Peyer's patch (tissue), 4 donors: ENCODE measurements around the gene OCA2. TPM values are rescaled to one million over a fixed set of nuclear protein-coding genes. Genes with fewer than 3 reads are reported as not detected.

ENCODE experiments used
- DNase-seq, 3 donors: peaks; one replicate each; pipeline ENCODE4 v3.0.0-alpha.2; 2017 to 2019
- H3K27ac ChIP-seq, 4 donors: fragments of 200-600 bp; sonication (generic); one replicate each; pipeline ENCODE4 v1.5.1; 2016 to 2019
- H3K27me3 ChIP-seq, 2 donors: fragments of 200-600 bp; sonication (generic); one replicate each; pipeline ENCODE4 v1.5.1; 2019
- H3K36me3 ChIP-seq, 3 donors: fragments of 200-600 bp; sonication (generic); one replicate each; pipeline ENCODE4 v1.5.1; 2016 to 2019
- H3K4me1 ChIP-seq, 4 donors: fragments of 200-600 bp; sonication (generic); one replicate each; pipeline ENCODE4 v1.5.1; 2016 to 2019
- H3K4me3 ChIP-seq, 4 donors: fragments of 200-600 bp; sonication (generic); 1 replicate in 3 of 4; 2 replicates in 1 of 4; pipeline ENCODE4 v1.5.1; 2016 to 2019; ENCODE audit warnings: mild to moderate bottlenecking in 1 of 4
- H3K9me3 ChIP-seq, 4 donors: fragments of 200-600 bp; sonication (generic); one replicate each; pipeline ENCODE4 v1.5.1; 2016 to 2019; ENCODE audit warnings: mild to moderate bottlenecking in 1 of 4
- POLR2A ChIP-seq, 2 donors: fragments of 450-650 bp; IDR thresholded peaks; one replicate each; pipeline ENCODE4 v1.5.1; 2017; ENCODE audit warnings: antibody characterized with exemption in 2 of 2, mild to moderate bottlenecking in 2 of 2, moderate library complexity in 2 of 2
- total RNA-seq, 4 donors: library from RNA; depleted of rRNA; stranded (reverse); fragments of >200 nt; gene quantifications; one replicate each; pipeline ENCODE4 v1.1.0, GENCODE V29; 2016
- TF ChIP-seq, protein P1 (sequence below), 6 experiments: fragments of 450-650 bp in 4 of 6; fragments of 200-600 bp in 2 of 6; sonication (generic) in 1 of 6; IDR thresholded peaks; one replicate each; pipeline ENCODE4 v1.5.1; 2017 to 2019; ENCODE audit warnings: antibody characterized with exemption in 6 of 6, mild to moderate bottlenecking in 3 of 6, moderate library complexity in 1 of 6

Gene OCA2
- total RNA-seq, 4 donors from 2014 or later: 1.4 to 3.0 TPM; not detected in 2

DNA sequence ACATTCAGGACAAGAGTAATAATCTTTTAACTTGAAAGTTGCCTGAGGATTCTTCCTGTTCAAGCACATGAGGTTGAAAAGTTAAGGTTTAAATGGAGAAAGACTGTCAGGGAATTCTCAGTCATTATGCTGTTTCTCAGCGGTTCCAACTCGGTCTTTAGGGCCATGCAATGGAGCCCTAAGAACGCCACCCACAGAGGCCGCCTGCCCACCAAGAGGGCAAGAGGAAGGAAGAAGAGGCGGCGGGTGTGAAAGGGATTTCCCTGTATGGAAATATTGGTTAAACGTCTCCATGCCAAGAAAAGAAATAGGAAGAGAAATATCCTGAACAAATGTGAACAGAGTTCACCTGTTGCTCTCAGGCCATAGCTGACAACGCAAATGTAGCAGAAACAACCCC lies 234.4 kb downstream of the OCA2 start:
- Histone ChIP-seq H3K9me3 (no peaks in the 10 kb centered on the region), H3K4me3 (no peak overlapping the region), H3K4me1 (no peaks in the 10 kb centered on the region), H3K27ac (no peak overlapping the region), H3K36me3 (no peaks in the 10 kb centered on the region), H3K27me3 (no peaks in the 10 kb centered on the region)
- TF ChIP-seq, protein P1, sequence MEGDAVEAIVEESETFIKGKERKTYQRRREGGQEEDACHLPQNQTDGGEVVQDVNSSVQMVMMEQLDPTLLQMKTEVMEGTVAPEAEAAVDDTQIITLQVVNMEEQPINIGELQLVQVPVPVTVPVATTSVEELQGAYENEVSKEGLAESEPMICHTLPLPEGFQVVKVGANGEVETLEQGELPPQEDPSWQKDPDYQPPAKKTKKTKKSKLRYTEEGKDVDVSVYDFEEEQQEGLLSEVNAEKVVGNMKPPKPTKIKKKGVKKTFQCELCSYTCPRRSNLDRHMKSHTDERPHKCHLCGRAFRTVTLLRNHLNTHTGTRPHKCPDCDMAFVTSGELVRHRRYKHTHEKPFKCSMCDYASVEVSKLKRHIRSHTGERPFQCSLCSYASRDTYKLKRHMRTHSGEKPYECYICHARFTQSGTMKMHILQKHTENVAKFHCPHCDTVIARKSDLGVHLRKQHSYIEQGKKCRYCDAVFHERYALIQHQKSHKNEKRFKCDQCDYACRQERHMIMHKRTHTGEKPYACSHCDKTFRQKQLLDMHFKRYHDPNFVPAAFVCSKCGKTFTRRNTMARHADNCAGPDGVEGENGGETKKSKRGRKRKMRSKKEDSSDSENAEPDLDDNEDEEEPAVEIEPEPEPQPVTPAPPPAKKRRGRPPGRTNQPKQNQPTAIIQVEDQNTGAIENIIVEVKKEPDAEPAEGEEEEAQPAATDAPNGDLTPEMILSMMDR (IDR thresholded peaks at IDR 0.05): no peak
- TF ChIP-seq POLR2A (IDR thresholded peaks at IDR 0.05): no peak
- no peak for DNase-seq

- H3K27me3 ChIP-seq: no peaks in the 10 kb centered on the region
- H3K9me3 ChIP-seq: no peaks in the 10 kb centered on the region
- H3K27ac ChIP-seq: no peak overlapping the region
- H3K4me3 ChIP-seq: no peak overlapping the region
- no peaks in the 10 kb centered on the region for H3K36me3 ChIP-seq
- TF ChIP-seq, protein P1 (IDR thresholded peaks at IDR 0.05): no peak
- no peak for TF ChIP-seq POLR2A (IDR thresholded peaks at IDR 0.05)
- DNase-seq: no peak
- H3K4me1 ChIP-seq: no peaks in the 10 kb centered on the region
These were observed 235.0 kb downstream of the OCA2 start for GRCh38 chr15:27864086-27864485.

DNA sequence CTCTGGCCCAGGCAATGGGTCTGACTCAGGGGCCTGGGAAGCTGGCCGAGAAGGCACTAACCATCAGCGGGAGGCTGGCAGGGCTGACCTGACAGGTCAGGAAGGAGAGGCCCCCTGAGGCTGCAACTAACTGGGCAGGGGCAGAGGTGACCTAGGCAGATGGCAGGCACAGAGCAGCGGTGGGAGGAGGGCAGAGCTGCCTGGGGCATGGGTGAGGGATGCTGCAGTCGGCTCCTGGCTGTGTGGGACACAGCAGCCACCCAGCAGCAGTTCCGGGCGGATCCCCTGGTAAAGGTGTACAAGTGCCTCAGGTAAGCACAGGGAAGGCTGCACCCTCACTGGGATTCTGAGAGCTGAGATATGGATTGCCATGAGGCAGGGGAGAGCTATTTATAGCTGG lies 236.1 kb downstream of the OCA2 start:
- Histone ChIP-seq H3K9me3 (peaks cover 0 to 2% (median 0%) of the 10 kb centered on the region in 4 donors), H3K36me3 (no peaks in the 10 kb centered on the region), H3K4me1 (no peaks in the 10 kb centered on the region), H3K4me3 (no peak overlapping the region), H3K27me3 (no peaks in the 10 kb centered on the region), H3K27ac (no peak overlapping the region)
- TF ChIP-seq, protein P1 (IDR thresholded peaks at IDR 0.05): no peak
- TF ChIP-seq POLR2A (IDR thresholded peaks at IDR 0.05): no peak
- DNase-seq: no peak

- DNase-seq: no peak
- Histone ChIP-seq H3K27ac (no peak overlapping the region), H3K36me3 (no peaks in the 10 kb centered on the region), H3K27me3 (no peaks in the 10 kb centered on the region), H3K4me3 (no peak overlapping the region), H3K9me3 (peaks cover 0 to 4% (median 0%) of the 10 kb centered on the region in 4 donors), H3K4me1 (no peaks in the 10 kb centered on the region)
- TF ChIP-seq, protein P1 (IDR thresholded peaks at IDR 0.05): no peak
- no peak for TF ChIP-seq POLR2A (IDR thresholded peaks at IDR 0.05)
These were observed 237.9 kb downstream of the OCA2 start for GRCh38 chr15:27861171-27861570.

GRCh38 chr15:27855137-27855536 lies 244.0 kb downstream of the OCA2 start:
- no peaks in the 10 kb centered on the region for H3K4me1 ChIP-seq
- no peaks in the 10 kb centered on the region for H3K27me3 ChIP-seq
- H3K27ac ChIP-seq: no peak overlapping the region
- DNase-seq: no peak
- no peak for TF ChIP-seq POLR2A (IDR thresholded peaks at IDR 0.05)
- TF ChIP-seq, protein P1 (IDR thresholded peaks at IDR 0.05): no peak
- no peaks in the 10 kb centered on the region for H3K36me3 ChIP-seq
- H3K9me3 ChIP-seq: peaks cover 0 to 13% (median 0%) of the 10 kb centered on the region in 4 donors
- H3K4me3 ChIP-seq: no peak overlapping the region

- H3K27ac ChIP-seq: no peak overlapping the region
- H3K4me3 ChIP-seq: no peak overlapping the region
- H3K4me1 ChIP-seq: no peaks in the 10 kb centered on the region
- no peaks in the 10 kb centered on the region for H3K27me3 ChIP-seq
- peaks cover 0 to 13% (median 0%) of the 10 kb centered on the region in 4 donors for H3K9me3 ChIP-seq
- TF ChIP-seq, protein P1 (IDR thresholded peaks at IDR 0.05): no peak
- TF ChIP-seq POLR2A (IDR thresholded peaks at IDR 0.05): no peak
- H3K36me3 ChIP-seq: no peaks in the 10 kb centered on the region
- no peak for DNase-seq
These were observed 244.5 kb downstream of the OCA2 start for GRCh38 chr15:27854601-27855000.
